ENCODE results near the gene GABBR2. TPM values are rescaled to one million over a fixed set of nuclear protein-coding genes. Genes with fewer than 3 reads are reported as not detected.

GABBR2 gene
- total RNA-seq, 1 donor from 2014 or later, result 0.74 TPM

DNA sequence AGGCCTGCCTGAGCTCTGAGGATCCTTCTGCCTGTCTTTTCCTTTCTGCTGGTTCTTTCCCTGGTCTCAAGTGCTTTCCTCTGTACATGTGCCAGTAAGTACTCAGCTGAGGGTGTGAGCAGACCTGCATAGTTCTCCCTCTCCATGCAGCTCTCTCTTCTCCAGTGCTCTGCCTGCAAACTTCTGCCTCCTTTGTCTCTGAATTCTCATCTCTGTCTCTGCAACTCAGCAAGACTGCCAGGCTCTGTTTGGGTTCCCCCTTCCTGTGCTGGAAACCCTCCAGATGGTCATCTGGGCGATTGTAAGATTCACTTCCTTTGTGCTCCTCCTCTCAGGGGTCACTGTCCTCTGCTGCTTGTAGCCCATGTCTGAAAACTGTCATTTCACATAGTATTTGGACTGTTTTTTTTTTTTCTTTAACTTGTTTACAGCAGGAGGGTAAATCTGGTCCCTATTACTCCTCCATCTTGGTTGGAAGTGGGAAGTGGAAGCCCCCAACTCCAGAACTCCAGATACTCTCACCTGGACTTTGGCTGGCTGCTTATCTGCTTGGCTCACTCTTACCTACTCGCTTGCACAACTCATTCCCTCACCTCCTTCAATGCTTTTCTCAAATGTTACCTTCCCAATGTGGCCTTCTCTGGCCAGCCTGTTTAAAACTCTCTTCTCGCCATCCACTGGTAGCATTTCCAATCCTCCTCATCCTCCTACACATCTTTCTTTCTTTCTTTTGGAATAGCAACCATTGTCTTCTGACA lies 278.0 kb downstream of the GABBR2 start:
- H3K27ac Mint-ChIP-seq, result no peak overlapping the region
- H3K36me3 Mint-ChIP-seq, result no peaks in the 10 kb centered on the region
- no peak for DNase-seq (ENCODE audit: low spot score in 2 of 2, unreplicated experiment in 2 of 2)
- H3K9me3 Mint-ChIP-seq, result no peaks in the 10 kb centered on the region
- no peak for TF ChIP-seq CTCF (IDR thresholded peaks at IDR 0.05; ENCODE audit: unreplicated experiment)
- peaks cover 24% of the 10 kb centered on the region for H3K27me3 Mint-ChIP-seq (ENCODE audit: low read depth)
- H3K4me3 Mint-ChIP-seq, result no peak overlapping the region
- H3K4me1 Mint-ChIP-seq, result no peaks in the 10 kb centered on the region

DNA sequence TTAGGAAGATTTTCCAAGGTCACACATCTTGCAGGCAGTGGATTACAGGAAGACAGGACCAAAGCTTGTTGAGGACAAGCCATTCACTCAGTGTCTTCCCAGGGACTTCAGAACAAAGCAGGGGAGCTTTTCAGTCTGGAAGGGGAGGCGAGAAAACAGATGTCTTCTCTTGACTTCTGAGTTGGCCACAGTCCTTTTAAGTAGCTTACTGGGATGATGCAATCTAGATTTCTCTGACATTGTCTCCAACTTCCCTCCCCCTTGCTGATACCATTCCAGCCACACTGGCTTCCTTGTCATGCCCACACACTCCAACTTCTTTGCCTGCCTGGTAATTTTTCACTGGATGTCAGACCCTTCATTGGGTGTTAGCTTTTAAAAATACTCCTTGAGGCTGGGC lies 279.1 kb downstream of the GABBR2 start:
- H3K4me1 Mint-ChIP-seq, result no peaks in the 10 kb centered on the region
- TF ChIP-seq CTCF (IDR thresholded peaks at IDR 0.05; ENCODE audit: unreplicated experiment), result no peak
- DNase-seq (ENCODE audit: low spot score in 2 of 2, unreplicated experiment in 2 of 2), result no peak
- no peak overlapping the region for H3K27ac Mint-ChIP-seq
- H3K27me3 Mint-ChIP-seq (ENCODE audit: low read depth), result peaks cover 20% of the 10 kb centered on the region
- no peaks in the 10 kb centered on the region for H3K36me3 Mint-ChIP-seq
- no peak overlapping the region for H3K4me3 Mint-ChIP-seq
- no peaks in the 10 kb centered on the region for H3K9me3 Mint-ChIP-seq

DNA sequence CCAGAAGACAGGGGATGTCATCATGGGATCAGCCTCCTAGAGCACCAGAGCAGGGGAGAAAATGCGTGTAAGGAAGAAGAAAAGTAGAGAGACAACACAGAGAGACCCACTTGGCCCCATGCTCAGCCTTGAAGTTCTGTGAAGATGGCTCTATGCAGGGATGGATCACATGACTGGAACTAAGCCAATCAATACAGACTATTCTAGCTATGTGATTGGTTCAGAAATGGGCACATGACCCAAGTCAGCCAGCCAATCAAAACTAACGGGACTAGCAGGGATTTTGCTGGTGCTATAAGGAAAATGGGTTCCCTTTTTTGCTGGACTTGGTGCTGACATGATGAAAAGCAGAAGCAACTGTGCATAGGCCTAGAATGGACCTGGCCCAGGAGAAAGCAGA lies 280.3 kb downstream of the GABBR2 start:
- no peak for DNase-seq (ENCODE audit: low spot score in 2 of 2, unreplicated experiment in 2 of 2)
- TF ChIP-seq CTCF (IDR thresholded peaks at IDR 0.05; ENCODE audit: unreplicated experiment), result no peak
- Mint-ChIP-seq H3K27ac (no peak overlapping the region), H3K4me1 (no peaks in the 10 kb centered on the region), H3K4me3 (no peak overlapping the region), H3K27me3 (ENCODE audit: low read depth) (peaks cover 17% of the 10 kb centered on the region), H3K9me3 (no peaks in the 10 kb centered on the region), H3K36me3 (no peaks in the 10 kb centered on the region)

GRCh38 chr9:98427491-98427890 lies 281.2 kb downstream of the GABBR2 start:
- no peak for TF ChIP-seq CTCF (IDR thresholded peaks at IDR 0.05; ENCODE audit: unreplicated experiment)
- DNase-seq (ENCODE audit: low spot score in 2 of 2, unreplicated experiment in 2 of 2), result no peak
- no peak overlapping the region for H3K27ac Mint-ChIP-seq
- H3K4me3 Mint-ChIP-seq, result no peak overlapping the region
- no peaks in the 10 kb centered on the region for H3K4me1 Mint-ChIP-seq
- H3K27me3 Mint-ChIP-seq (ENCODE audit: low read depth), result peaks cover 17% of the 10 kb centered on the region
- H3K36me3 Mint-ChIP-seq, result no peaks in the 10 kb centered on the region
- H3K9me3 Mint-ChIP-seq, result no peaks in the 10 kb centered on the region

DNA sequence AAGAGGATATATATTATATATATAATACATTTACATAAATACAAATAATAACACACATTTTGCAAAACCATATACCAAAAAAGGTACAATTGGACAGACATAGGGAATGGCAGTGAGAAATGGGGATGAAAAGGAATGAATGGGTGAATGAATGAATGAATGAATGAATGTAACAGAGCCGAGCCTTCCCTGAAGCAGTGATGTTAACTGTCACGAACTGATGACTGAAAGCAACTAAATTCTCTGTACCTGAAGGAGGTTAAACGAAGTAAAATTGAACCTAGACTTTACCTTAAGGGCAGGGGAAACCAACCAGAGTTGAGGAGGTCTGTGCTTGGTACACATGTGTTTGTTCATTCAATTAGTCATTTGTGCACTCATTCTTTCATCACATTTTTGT lies 283.7 kb downstream of the GABBR2 start:
- H3K9me3 Mint-ChIP-seq, result no peaks in the 10 kb centered on the region

More for the DNA sequence above, 283.7 kb downstream of the GABBR2 start:
- H3K27me3 Mint-ChIP-seq (ENCODE audit: low read depth), result peaks cover 10% of the 10 kb centered on the region
- DNase-seq (ENCODE audit: low spot score in 2 of 2, unreplicated experiment in 2 of 2), result no peak
- no peaks in the 10 kb centered on the region for H3K36me3 Mint-ChIP-seq
- no peak for TF ChIP-seq CTCF (IDR thresholded peaks at IDR 0.05; ENCODE audit: unreplicated experiment)
- no peak overlapping the region for H3K27ac Mint-ChIP-seq
- H3K4me1 Mint-ChIP-seq, result no peaks in the 10 kb centered on the region
- no peak overlapping the region for H3K4me3 Mint-ChIP-seq

All from mesothelial cell of epicardium (in vitro differentiated cells).